AG04450 (cell line): ENCODE measurements around the gene LLCFC1. TPM values are rescaled to one million over a fixed set of nuclear protein-coding genes. Genes with fewer than 3 reads are reported as not detected.

Experiments
- CTCF ChIA-PET: fragments of 300-600, 350-600 bp; formaldehyde crosslinking; extraction: SDS; loops from one replicate; lab custom pipeline; 2022; ENCODE audit warnings: antibody characterized with exemption, inconsistent platforms; lab: Charles Lee
- POLR2A ChIA-PET: fragments of 350-600 bp; formaldehyde crosslinking; extraction: SDS; loops from one replicate; lab custom pipeline; 2021; ENCODE audit warnings: antibody characterized with exemption, inconsistent platforms; lab: Yijun Ruan, JAX
- DNase-seq: peaks from one replicate; pipeline ENCODE4 v3.0.0-alpha.2; 2011; ENCODE audit warnings: low read depth, low spot score
- H3K27ac ChIP-seq: one replicate; pipeline ENCODE4 v1.5.1; 2012; ENCODE audit warnings: low read depth, low read length, control low read depth
- H3K27me3 ChIP-seq: one replicate; pipeline ENCODE4 v1.6.0; 2012; ENCODE audit warnings: low read length; ENCODE audit not compliant: control insufficient read depth, insufficient read depth
- H3K4me3 ChIP-seq: 2 replicates; pipeline ENCODE4 v1.5.1; 2011; ENCODE audit warnings: mild to moderate bottlenecking, low read depth, low read length, control low read depth
- H3K9me3 ChIP-seq: 2 replicates; pipeline ENCODE4 v1.5.1; 2012; ENCODE audit warnings: low read length; ENCODE audit not compliant: control insufficient read depth, insufficient read depth
- polyA plus RNA-seq: library from polyadenylated mRNA; depleted of rRNA; stranded (reverse); fragments of >200 nt; gene quantifications from 2 replicates; pipeline ENCODE4 v1.2.3, GENCODE V29; 2011
- TF ChIP-seq, protein P1 (sequence below): IDR thresholded peaks from 2 replicates; pipeline ENCODE4 v1.5.1; 2011; ENCODE audit warnings: low read depth, low read length, control low read depth, inconsistent platforms

Gene LLCFC1
- polyA plus RNA-seq, 1 experiment, result not detected

GRCh38 chr7:142962991-142963390 lies 23.7 kb downstream of the LLCFC1 start:
- H3K9me3 ChIP-seq, result peaks cover 16% of the 10 kb centered on the region
- TF ChIP-seq, protein P1, sequence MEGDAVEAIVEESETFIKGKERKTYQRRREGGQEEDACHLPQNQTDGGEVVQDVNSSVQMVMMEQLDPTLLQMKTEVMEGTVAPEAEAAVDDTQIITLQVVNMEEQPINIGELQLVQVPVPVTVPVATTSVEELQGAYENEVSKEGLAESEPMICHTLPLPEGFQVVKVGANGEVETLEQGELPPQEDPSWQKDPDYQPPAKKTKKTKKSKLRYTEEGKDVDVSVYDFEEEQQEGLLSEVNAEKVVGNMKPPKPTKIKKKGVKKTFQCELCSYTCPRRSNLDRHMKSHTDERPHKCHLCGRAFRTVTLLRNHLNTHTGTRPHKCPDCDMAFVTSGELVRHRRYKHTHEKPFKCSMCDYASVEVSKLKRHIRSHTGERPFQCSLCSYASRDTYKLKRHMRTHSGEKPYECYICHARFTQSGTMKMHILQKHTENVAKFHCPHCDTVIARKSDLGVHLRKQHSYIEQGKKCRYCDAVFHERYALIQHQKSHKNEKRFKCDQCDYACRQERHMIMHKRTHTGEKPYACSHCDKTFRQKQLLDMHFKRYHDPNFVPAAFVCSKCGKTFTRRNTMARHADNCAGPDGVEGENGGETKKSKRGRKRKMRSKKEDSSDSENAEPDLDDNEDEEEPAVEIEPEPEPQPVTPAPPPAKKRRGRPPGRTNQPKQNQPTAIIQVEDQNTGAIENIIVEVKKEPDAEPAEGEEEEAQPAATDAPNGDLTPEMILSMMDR, result no peak
- CTCF ChIA-PET, result no interaction called here
- H3K27me3 ChIP-seq, result no peaks in the 10 kb centered on the region
- H3K4me3 ChIP-seq, result no peak overlapping the region
- DNase-seq, result no peak
- no peak overlapping the region for H3K27ac ChIP-seq
- POLR2A ChIA-PET, result no interaction called here

GRCh38 chr7:142963993-142964392 lies 24.7 kb downstream of the LLCFC1 start:
- no peaks in the 10 kb centered on the region for H3K27me3 ChIP-seq
- no peak overlapping the region for H3K27ac ChIP-seq
- H3K9me3 ChIP-seq, result peaks cover 13% of the 10 kb centered on the region
- TF ChIP-seq, protein P1, result no peak
- ChIA-PET POLR2A (no interaction called here), CTCF (interaction anchor here (0.7 kb wide), 1 partner anchor 39 kb away, joined by 3 read pairs; no protein-coding TSS in a partner anchor)
- no peak overlapping the region for H3K4me3 ChIP-seq
- DNase-seq, result no peak

DNA sequence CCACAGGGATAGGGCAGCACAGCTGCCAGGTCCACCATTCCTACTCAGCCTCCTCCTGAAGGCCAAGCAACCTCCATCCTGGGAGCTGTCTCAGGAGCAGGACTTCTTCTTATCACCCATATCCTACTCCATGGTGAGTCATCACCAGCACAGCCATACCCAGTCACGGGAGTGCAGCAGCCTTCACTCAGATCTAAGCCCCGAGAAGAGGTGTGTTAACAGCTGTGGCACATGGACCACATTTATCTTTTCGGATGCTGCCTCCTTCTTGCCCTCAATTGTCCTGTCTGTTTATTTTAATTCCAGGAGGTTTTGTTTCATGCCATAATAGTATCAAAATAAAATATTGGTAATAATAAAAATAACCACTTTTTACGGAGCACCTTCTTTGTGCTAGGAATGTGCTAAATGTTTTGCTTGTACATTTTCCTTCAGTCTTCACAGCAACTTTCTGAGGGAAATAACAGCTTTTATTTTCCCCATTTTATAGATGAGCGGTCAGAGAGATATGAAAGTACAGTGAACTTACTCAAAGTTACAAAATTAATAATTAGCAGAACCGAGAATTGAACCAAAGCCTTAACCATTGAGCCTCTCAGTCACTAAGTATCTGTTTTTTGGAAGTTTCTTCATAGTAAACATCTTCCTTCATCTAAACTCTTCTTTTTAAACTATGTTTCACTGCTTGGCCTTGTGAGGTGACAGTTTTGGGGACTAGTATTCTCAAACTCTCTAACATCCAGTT lies 25.4 kb downstream of the LLCFC1 start:
- Histone ChIP-seq H3K4me3 (no peak overlapping the region), H3K27ac (no peak overlapping the region), H3K27me3 (no peaks in the 10 kb centered on the region), H3K9me3 (peaks cover 13% of the 10 kb centered on the region)
- CTCF ChIA-PET, result interaction anchor here (0.8 kb wide), 1 partner anchor 38 kb away, joined by 3 read pairs; no protein-coding TSS in a partner anchor
- POLR2A ChIA-PET, result no interaction called here
- DNase-seq, result no peak
- TF ChIP-seq, protein P1, result no peak

- CTCF ChIA-PET, result no interaction called here
- no peak overlapping the region for H3K4me3 ChIP-seq
Measured at GRCh38 chr7:142968229-142968628, 28.9 kb downstream of the LLCFC1 start.

DNA sequence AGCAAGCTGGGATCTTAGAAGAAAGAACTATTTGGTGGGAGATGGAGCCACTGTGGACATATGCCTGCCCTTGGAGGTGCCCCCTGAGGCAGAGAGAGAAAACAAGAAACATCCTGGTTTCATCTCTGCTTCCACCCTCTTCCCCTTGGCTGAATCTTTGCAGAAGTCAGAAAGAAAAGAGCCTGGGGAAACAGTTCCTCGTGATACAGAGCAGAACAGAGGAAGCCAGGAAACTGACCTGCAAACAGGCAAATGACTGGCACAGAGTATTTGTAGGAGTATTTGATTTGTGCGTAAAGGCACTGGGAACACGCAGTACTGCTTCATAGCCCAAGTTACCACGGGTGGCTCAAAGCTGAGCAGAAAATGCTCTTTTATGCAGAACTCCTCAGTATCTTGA lies 29.9 kb downstream of the LLCFC1 start:
- Histone ChIP-seq H3K9me3 (no peaks in the 10 kb centered on the region; the same call in 1 of the 2 replicates), H3K27me3 (no peaks in the 10 kb centered on the region), H3K27ac (no peak overlapping the region), H3K4me3 (no peak overlapping the region)
- CTCF ChIA-PET, result no interaction called here
- POLR2A ChIA-PET, result no interaction called here
- DNase-seq, result no peak
- TF ChIP-seq, protein P1, result no peak

More at GRCh38 chr7:142968229-142968628, 28.9 kb downstream of the LLCFC1 start:
- Histone ChIP-seq H3K9me3 (no peaks in the 10 kb centered on the region; the same call in 1 of the 2 replicates), H3K27ac (no peak overlapping the region), H3K27me3 (no peaks in the 10 kb centered on the region)
- POLR2A ChIA-PET, result no interaction called here
- no peak for DNase-seq
- TF ChIP-seq, protein P1, result no peak
